Adrenal gland (tissue), 5 donors: ENCODE data around the gene OR7D4.

Source experiments
- POLR2A ChIP-seq, 2 donors: fragments of 450-650 bp; IDR thresholded peaks; one replicate each; pipeline ENCODE4 v1.6.1; 2017; ENCODE audit warnings: antibody characterized with exemption in 2 of 2, mild to moderate bottlenecking in 2 of 2, moderate library complexity in 1 of 2
- TF ChIP-seq, protein P1 (sequence below), 6 experiments: fragments of 450-650 bp in 4 of 6; fragments of 200-600 bp in 2 of 6; sonication (generic) in 1 of 6; IDR thresholded peaks; 1 replicate in 5 of 6; 2 replicates in 1 of 6; pipeline versions ENCODE4 v1.5.1 to v1.8.0; 2016 to 2021; ENCODE audit warnings: antibody characterized with exemption in 6 of 6, mild to moderate bottlenecking in 2 of 6, moderate library complexity in 1 of 6
- donor health status: DM: no; HTN: no; CAD: no.

GRCh38 chr19:9171393-9171991 lies 47.9 kb downstream of the OR7D4 start:
- TF ChIP-seq, protein P1, sequence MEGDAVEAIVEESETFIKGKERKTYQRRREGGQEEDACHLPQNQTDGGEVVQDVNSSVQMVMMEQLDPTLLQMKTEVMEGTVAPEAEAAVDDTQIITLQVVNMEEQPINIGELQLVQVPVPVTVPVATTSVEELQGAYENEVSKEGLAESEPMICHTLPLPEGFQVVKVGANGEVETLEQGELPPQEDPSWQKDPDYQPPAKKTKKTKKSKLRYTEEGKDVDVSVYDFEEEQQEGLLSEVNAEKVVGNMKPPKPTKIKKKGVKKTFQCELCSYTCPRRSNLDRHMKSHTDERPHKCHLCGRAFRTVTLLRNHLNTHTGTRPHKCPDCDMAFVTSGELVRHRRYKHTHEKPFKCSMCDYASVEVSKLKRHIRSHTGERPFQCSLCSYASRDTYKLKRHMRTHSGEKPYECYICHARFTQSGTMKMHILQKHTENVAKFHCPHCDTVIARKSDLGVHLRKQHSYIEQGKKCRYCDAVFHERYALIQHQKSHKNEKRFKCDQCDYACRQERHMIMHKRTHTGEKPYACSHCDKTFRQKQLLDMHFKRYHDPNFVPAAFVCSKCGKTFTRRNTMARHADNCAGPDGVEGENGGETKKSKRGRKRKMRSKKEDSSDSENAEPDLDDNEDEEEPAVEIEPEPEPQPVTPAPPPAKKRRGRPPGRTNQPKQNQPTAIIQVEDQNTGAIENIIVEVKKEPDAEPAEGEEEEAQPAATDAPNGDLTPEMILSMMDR (IDR thresholded peaks at IDR 0.05): no peak
- no peak for TF ChIP-seq POLR2A (IDR thresholded peaks at IDR 0.05)
